Hematopoietic multipotent progenitor cell (in vitro differentiated cells): Measurements from ENCODE around the gene BRF1. TPM values are rescaled to one million over a fixed set of nuclear protein-coding genes. Genes with fewer than 3 reads are reported as not detected.

ENCODE experiments used
- DNase-seq, 3 donors: peaks; one replicate each; pipeline ENCODE4 v3.0.0-alpha.2; 2011 to 2015; ENCODE audit warnings: low read depth in 2 of 3, low spot score in 2 of 3
- total RNA-seq: library from RNA; depleted of rRNA; stranded (reverse); fragments of >200 nt; gene quantifications from one replicate; pipeline ENCODE4 v1.2.3, GENCODE V29; 2012

The BRF1 gene
- total RNA-seq, 1 donor, result 125 TPM

- DNase-seq, result no peak
Measured at GRCh38 chr14:105272623-105273022, 28.2 kb downstream of the BRF1 start.

GRCh38 chr14:105271224-105271890 lies 29.4 kb downstream of the BRF1 start:
- DNase-seq, result no peak

GRCh38 chr14:105269405-105269804 lies 31.4 kb downstream of the BRF1 start:
- DNase-seq, result no peak

GRCh38 chr14:105268736-105269354 lies 32.0 kb downstream of the BRF1 start:
- DNase-seq, result no peak

- no peak for DNase-seq
Measured at GRCh38 chr14:105267820-105268548, 32.8 kb downstream of the BRF1 start.

- no peak for DNase-seq
Measured at GRCh38 chr14:105261781-105262180, 39.0 kb downstream of the BRF1 start.

- DNase-seq, result no peak
Measured at GRCh38 chr14:105260959-105261358, 39.8 kb downstream of the BRF1 start.

GRCh38 chr14:105258846-105259245 lies 42.0 kb downstream of the BRF1 start:
- no peak for DNase-seq

- no peak for DNase-seq
Measured at GRCh38 chr14:105257464-105257863, 43.3 kb downstream of the BRF1 start.

- no peak for DNase-seq
Measured at GRCh38 chr14:105256292-105256960, 44.4 kb downstream of the BRF1 start.

GRCh38 chr14:105255021-105255507 lies 45.7 kb downstream of the BRF1 start:
- DNase-seq, result no peak

GRCh38 chr14:105253329-105253682 lies 47.5 kb downstream of the BRF1 start:
- DNase-seq, result no peak

- no peak for DNase-seq
Measured at GRCh38 chr14:105252552-105253328, 48.1 kb downstream of the BRF1 start.

GRCh38 chr14:105251920-105252319 lies 48.9 kb downstream of the BRF1 start:
- DNase-seq, result no peak

GRCh38 chr14:105250986-105251385 lies 49.8 kb downstream of the BRF1 start:
- no peak for DNase-seq

- DNase-seq, result no peak
Measured at GRCh38 chr14:105250008-105250366, 50.8 kb downstream of the BRF1 start.

GRCh38 chr14:105249182-105250007 lies 51.4 kb downstream of the BRF1 start:
- DNase-seq, result no peak

GRCh38 chr14:105248368-105249181 lies 52.2 kb downstream of the BRF1 start, which contains the start of gene BTBD6:
TSS of gene BTBD6 (plus strand) at chr14:105248533. CDS start at chr14:105248712, 179 bp downstream.
- DNase-seq, result peak; percentile 80 to 90 (median 90)
